Skeletal muscle cell (primary cell): ENCODE results near the gene IWS1.
"Not testable (repeated sequence)": the region's sequence is repeated elsewhere in the genome, so short reads cannot be mapped to it uniquely, and the experiment has no call there.

ENCODE experiments used
- DNase-seq: peaks from one replicate; pipeline ENCODE4 v3.0.0-alpha.2; 2010; ENCODE audit warnings: low read depth
- H3K4me3 ChIP-seq: 2 replicates; pipeline ENCODE4 v1.5.1; 2011; ENCODE audit warnings: low read depth, mild to moderate bottlenecking, control low read depth, low read length, moderate library complexity

Gene IWS1

DNA sequence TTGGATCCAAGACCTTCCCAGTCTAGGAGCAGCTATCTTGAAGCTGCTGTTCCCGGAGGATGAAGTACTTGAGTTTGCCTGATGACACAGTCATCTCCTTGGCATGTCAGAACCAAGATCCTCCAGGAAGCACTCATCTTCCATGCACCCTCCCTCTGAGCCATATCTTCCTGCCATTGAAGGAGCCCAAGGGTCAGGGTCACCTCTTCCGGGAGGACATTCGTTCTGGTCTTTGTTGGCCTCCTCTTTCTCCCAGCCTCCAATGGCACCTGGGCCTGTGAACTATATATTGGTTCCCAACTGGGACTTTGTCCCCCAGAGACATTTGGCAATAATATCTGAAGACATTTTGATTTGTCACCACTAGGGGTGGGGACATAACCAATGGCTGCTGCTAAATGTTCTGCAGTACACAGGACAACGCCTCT is 4.9 kb upstream of the IWS1 start:
- DNase-seq, result no peak
- no peak overlapping the region for H3K4me3 ChIP-seq

DNA sequence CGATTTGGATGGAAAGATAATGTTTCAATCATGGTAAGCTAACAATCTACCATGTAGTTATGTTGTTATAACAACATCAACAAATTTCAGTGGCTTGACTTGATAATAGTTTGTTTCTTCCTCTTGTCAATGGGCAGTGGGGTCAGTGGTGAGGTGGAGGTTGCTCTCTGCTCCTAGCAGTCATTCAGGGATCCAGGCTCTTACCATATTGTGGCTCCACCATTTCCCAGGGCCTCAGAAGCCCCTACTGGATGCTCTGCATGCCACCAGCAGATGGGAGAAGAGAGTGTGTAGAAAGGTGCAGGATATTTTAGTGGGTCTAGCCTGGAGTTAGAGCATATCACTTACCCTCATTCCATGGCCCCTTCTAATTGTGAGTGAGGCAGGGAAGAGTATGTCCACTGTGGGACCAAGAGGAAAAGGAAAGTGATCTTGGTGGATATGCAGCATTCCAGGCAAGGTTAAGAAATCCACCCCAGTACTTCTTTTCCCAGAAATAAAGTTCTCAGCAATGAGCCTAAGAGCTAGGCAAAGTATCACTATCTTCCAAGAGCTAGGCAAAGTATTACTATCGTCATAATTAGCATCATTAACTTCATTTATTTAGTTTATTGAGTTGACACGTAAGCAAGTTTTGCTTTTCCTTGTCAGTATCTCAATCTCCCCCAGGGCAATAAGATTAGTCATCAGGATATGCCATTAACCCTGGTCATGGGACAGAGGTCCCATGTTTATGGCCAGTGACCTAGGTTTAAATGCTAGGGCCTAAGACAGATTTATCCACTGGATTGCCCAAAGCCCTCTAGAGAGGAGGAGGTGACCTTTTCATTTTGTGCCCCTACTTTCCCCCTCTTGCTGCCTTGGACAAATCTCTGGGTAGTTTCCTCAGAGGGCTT is 4.2 kb upstream of the IWS1 start:
- H3K4me3 ChIP-seq, result no peak overlapping the region
- DNase-seq, result no peak

DNA sequence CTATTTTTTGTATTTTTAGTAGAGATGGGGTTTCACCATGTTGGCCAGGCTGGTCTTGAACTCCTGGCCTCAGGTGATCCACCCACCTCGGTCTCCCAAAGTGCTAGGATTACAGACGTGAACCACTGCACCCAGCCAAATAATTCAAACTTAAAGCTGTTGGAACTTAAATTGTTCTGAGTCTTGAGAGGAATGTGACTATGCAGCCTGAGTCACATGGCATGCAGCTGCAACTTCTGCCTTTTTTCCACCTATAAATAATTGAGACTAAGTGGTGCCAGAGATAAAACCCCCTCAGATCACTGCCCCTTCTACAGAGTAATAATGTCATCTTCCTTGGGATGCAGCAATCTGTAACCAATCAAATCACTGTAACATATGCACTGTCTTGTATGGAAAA is 3.1 kb upstream of the IWS1 start:
- not testable (repeated sequence) for DNase-seq, H3K4me3 ChIP-seq

DNA sequence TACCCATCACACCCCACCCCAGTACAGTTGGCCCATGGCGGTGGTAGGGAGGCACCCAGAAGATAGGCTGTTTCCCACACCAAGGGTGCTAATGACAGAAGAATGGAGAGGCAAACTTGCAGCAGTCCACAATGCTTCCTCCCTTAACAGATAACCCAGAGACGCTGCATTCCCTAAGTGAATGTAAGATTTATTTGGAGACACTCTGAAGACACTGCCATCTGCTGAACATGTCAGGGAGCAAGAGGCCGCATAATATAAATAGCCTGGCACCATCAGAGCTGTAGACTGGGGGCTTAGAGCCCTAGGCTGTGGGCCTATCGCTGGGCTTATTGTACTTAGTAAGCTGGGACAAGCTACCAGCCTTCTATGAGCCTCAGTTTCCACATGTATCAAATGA is 2.2 kb upstream of the IWS1 start:
- no peak for DNase-seq
- H3K4me3 ChIP-seq, result no peak overlapping the region

DNA sequence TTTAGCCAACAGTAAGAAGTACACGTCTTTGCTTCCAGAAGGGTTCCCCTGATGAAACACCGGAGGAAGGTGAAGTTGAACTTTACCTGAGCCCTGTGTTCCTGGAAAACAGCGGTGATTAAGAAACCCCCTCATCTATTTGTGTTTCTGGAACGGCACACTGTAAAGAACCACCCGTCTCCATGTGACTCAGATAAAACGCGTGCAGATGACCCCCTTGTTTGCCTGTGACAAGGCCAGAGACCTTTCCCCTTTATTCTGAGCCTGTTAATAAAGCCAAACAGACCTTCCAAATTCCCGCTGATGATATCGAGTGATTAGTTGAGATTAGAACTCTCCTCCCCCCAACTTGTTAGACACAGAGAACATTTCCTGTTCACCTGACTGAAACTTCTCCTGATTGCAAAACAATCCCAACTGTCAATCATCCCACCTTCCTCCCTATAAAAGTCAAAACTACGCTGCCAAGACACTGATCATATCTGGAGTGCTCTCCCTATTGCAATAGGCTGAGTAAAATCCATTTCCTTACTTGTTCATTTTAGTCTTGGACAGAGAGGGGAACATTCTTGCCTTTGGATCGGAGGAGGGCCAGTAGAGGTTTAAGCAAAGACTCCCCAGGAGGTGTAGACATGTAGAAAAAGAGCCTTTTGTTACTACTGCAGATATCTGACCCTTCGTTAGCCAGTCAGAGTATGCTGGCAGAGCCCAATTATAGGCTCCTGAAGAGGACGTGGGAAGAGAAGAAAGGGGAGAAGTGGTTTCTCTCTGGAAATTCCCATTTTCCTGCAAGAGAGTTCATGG is 914 bp upstream of the IWS1 start:
- peak overlapping the region; percentile 95 for H3K4me3 ChIP-seq
- no peak for DNase-seq

DNA sequence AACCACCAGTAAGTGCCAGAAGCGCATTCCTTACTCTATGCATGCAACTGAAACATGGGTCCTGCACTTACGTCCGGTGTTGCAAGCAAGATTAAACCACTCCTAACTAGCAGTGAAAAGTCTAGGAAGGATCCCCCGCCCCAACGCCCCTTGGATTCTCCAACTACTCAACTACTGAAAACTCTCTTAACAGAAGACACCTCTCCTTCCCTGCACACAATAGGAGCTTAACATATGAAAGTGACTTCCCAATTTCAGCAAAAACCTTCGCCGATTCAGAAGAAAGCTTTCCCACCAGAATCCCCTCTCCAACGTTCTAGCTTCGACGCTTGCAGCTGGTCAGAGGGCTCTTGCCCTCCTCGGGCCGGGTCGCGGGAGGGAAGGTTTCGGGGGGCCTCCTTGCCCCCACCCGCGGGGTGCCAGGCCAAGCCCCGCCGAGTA is 578 bp downstream of the IWS1 start:
- peak overlapping the region; percentile 95 for H3K4me3 ChIP-seq
- no peak for DNase-seq

DNA sequence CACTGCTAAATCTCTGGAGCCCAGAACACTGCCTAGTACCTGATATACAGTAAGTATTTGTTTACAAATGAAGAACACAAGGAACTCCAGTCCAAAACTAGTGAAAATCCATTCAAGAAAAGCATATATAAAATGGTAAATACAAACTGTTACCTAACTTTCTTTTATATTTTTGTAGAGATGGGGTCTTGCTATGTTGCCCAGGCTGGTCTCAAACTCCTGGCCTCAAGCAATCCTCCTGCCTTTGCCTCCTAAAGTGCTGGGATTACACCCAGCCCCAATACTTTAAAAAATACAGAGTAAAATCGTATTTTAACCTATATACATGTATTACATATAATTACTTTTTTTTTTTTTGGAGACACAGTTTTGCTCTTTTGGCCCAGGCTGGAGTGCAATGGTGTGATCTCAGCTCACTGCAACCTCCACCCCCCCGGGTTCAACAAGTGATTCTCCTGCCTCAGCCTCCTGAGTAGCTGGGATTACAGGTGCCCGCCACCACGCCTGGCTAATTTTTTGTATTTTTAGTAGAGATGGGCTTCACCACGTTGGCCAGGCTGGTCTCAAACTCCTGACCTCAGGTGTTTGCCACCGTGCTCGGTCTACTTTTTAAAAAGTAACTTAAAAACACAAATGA is 2.0 kb downstream of the IWS1 start:
- H3K4me3 ChIP-seq, DNase-seq: not testable (repeated sequence)

DNA sequence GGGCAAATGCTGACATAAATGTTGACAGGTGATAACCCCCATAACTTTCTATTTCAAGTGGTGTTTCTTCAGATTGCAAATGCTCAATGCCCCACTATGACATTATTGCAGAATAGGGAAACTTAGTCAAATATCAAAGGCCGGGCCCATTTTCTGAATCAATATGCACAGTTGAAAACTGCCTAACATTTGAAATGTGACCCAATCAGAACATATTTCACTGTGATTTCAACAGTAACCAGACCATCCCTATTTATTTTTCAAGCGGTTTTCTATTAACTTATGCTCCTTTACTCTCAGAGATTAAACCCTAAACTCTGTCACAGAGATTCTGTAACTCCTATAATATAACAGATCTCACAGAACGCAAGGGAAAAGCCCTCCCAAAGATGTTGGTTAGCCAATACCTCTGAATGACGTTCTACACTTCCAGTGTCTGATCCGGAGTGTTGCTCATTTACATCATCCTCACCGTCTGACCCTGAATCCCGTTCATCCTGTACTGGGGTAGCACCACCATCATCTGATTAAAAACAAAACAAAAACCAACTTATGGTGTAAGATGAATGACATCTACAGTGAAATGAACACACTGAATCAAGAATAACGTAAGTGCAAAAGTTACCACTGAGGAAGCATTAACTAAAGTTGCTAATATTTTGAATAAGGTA is 2.9 kb downstream of the IWS1 start:
- H3K4me3 ChIP-seq, result no peak overlapping the region
- no peak for DNase-seq

DNA sequence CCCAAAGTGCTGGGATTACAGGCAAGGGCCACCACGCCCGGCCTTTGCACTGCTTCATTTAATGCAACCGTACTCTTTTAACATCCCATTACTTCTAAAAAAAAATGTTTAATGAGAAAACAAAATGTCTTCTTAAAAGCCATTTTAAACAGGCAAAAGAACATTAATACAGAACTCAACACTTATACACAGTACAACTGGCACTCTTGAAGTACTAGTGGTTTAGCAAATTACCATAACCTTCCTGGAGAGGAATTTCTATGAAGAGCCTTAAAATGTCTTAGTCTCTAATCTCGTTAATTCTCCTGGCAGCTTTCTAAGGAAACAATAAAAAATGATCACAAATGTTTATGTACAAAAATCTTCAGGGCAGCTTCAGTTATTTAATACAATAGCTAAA is 5.9 kb downstream of the IWS1 start:
- DNase-seq, result no peak
- no peak overlapping the region for H3K4me3 ChIP-seq

DNA sequence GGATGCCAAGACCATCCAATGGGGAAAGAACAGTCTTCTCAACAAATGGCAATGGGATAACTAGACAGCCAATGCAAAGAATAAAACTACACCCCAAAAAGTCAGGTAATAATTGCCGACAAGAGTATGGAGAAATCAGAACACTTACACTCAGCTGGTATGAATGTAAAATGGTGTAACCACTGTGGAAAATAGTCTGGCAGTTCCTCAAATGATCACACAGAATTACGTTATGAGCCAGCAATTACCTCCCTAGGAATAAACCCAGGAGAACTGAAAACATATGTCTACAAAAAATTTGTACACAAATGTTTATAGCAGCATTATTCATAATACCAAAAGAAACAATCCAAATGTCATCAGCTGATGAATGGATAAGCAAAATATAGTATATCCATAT is 8.8 kb downstream of the IWS1 start:
- no peak overlapping the region for H3K4me3 ChIP-seq
- DNase-seq, result no peak

DNA sequence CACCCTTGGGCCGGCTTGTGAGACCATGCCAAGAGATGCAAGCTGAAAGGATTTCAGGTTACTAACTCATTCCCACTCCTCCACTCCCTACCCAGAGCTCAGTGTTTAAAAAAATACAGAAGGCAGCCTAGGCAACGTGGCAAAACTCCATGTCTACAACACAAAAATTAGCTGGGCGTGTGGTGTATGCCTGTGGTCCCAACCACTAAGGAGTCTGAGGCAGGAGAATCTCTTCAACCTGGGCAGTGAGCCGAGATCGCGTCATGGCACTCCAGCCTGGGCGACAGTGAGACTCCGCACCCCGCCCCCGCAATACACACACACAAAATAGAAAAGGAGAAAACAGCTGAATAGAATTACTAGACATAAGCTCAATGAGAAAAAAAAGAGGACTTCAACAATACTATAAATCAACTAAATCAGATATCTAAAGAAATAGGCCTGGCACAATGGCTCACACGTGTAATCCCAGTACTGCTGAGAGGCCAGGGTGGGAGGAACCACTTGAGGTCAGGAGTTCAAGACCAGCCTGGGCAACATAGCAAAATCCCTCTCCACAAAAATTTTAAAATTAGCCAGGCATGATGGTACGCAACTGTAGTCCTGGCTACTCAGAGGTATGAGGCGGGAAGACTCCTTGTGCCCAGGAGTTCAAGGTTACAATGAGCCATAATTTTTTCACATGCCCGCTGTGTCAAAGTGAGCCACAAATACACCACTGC is 10.1 kb downstream of the IWS1 start:
- no peak for DNase-seq
- no peak overlapping the region for H3K4me3 ChIP-seq

DNA sequence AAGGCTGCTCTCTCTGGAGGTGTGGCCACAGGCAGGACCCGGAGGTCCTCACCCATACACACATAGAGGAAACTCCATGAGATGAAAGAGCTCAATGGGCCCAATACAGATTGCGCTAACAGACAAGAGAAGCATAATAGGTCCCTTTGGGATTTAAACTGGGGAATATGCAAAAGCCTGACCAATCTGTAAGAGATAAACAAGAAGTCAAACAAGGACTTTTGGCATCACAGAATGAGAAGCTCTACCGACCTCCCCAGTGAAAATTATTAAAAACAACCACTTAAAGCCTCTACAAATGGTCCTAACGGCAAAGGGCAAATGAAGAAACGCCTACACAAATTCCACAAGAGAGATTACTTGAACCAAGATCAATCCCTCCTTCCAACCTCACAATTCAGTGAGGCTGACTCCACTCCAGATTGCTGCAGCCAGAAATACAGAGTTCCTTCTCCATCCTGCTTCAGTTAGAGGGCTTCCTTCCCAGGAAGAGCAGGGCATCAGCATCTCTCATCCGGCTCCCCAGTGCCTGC is 10.8 kb downstream of the IWS1 start:
- no peak for DNase-seq
- H3K4me3 ChIP-seq, result no peak overlapping the region

DNA sequence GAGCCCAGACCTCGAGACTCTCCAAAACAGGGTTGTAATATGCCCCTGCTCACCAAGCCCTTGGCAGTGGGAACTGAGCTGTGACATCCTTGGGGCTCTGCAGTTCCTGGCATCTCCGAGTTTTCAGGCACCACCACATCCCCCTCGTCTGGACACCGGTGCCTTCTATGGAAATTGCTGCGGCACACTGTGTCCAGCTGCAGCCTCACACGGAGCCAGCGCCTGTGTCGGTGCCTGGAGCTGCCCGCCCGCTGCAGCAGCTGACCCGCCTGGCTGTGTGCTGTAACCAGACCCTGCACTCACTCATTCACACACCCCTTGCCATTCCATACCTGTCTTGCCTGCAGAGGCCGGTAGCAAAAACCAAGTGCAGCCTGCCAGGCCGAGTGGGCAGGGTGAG is 11.8 kb downstream of the IWS1 start:
- DNase-seq, result no peak
- no peak overlapping the region for H3K4me3 ChIP-seq

DNA sequence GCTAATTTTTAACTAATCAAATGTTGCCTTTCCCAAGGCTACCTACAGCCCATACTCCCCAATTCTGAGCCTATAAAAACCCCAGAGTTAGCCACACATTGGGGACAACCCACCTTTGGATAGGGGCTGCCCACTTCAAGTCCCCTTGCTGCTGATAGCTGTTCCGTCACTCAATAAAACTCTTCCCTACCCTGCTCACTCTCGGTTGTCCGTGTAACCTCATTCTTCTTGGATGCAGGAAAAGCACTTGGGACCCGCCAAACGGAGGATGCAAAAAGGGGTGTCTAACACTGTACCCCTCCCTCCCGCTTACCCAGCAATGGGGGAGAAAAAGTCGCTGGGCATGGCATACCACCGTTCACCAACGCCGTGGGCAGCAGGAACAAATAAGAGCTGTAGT is 12.2 kb downstream of the IWS1 start:
- H3K4me3 ChIP-seq, result no peak overlapping the region

DNA sequence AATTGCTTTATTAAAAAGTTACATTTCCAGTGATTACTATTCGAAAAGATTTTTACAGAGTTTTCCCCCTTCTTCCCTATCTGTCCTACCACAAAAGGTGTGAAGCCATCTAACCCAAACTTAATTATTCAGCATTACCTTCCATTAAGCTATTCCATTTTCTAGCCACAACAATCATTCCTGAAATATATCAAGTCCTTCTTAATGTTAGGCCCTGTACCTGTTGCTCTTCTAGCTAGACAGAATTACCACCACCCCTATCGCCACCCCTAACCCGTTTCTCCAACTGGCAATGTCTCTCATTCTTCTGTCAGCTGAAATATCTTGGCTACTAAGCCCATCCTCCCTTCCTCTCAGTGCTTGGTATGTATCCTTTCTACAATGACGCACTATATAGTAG is 13.9 kb downstream of the IWS1 start:
- no peak for DNase-seq
- no peak overlapping the region for H3K4me3 ChIP-seq

More for the DNA sequence above, 12.2 kb downstream of the IWS1 start:
- no peak for DNase-seq

DNA sequence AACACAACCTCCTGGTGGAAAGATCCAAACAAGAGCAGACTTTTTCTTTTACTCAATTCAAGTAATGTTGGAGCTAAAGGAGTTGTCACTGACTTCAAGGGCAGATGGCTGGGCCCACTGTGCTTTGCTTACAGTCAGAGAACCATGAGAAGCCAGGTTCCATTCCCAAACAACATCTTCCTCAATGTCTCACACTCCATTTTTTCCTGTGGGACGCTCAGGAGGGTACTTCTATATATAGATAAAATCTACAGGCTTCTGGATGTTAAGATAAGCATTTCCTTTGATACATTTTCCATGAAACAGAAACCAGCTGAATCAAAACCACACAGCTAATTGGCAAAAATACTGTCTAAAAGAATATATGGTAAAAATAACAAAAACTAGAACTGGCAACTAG is 14.4 kb downstream of the IWS1 start:
- no peak for DNase-seq
- no peak overlapping the region for H3K4me3 ChIP-seq

DNA sequence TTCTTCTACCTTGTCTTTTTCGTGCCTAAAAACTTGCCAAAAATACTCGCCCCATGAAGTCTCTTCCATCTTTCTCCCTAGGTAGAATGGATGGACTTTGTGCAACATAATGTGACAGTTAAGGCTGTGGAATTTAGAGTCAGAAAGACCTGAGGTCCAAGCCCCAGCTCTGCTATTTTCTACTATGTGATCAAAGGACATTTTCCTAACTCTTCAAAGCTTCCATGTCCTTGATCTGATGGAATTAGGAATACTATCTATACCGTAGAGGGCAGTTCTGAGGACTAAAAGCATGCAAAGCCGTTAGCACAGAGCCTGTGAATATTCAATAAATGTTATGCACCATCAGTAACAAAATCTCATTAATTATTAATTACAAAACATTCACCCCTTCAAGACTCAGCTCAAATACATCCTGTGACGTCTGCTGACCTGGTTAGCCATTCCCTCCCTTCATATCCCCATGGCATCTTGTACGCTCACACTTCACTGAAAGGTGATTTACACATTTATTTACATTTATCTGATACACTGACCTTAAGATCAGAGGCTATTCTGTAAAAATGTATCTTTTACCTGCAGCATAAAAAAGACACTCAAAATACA is 15.1 kb downstream of the IWS1 start:
- H3K4me3 ChIP-seq, result no peak overlapping the region
- no peak for DNase-seq

DNA sequence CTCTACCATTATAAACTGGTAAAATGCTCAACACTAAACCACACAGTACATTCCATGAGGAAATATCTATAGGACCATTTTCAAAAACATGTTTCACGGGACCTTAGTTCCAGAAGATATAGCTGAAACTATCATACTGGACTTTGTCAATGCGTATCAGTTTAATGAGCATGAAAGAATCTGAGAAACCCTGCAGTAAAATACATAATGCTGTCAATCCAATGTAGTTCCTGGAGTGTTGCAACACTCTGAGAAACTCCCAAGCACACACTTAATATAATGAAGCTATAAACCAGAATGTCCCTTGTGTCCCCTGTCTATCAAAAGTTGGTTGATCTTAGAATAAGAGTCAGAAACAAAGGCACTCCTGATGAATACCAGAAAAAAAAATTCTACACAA is 16.2 kb downstream of the IWS1 start:
- DNase-seq, result no peak

More for the DNA sequence above, 16.2 kb downstream of the IWS1 start:
- H3K4me3 ChIP-seq, result no peak overlapping the region
